ENCODE data around the gene HOOK2. TPM values are rescaled to one million over a fixed set of nuclear protein-coding genes. Genes with fewer than 3 reads are reported as not detected.

HOOK2 gene
- total and polyA plus RNA-seq, 9 of the 15 experiments (the other 6 are each of a cell fraction or from before 2014, with no cell fraction given) = 1.3 to 17.2 (median 9.9) TPM

- TF ChIP-seq CHD7 (IDR thresholded peaks at IDR 0.05; ENCODE audit: low read depth, low read length) = no peak
- TF ChIP-seq PYGO2 (tag; IDR thresholded peaks at IDR 0.05) = no peak
- no peak for TF ChIP-seq ZNF668 (CRISPR knock-in tag; IDR thresholded peaks at IDR 0.05)
- TF ChIP-seq NFE2 (IDR thresholded peaks at IDR 0.05; ENCODE audit: low read depth) = no peak
- TF ChIP-seq ZNF277 (CRISPR knock-in tag; IDR thresholded peaks at IDR 0.05; ENCODE audit: borderline replicate concordance) = no peak
- TF ChIP-seq CBX1 (IDR thresholded peaks at IDR 0.05; ENCODE audit: low read depth) = no peak
- peak in 1 of 2 experiments; percentile 80; a peak in 2 of 4 replicates for TF ChIP-seq HDAC1 (IDR thresholded peaks at IDR 0.05)
- TF ChIP-seq BMI1 (IDR thresholded peaks at IDR 0.05; ENCODE audit: low read length) = no peak
Observed at GRCh38 chr19:12722566-12723380, 52.6 kb downstream of the HOOK2 start (continued).
